NCI-H748 (cell line): ENCODE data around the gene CHD9.
"Not testable (repeated sequence)": the region's sequence is repeated elsewhere in the genome, so short reads cannot be mapped to it uniquely, and the experiment has no call there.

Experiments used
- DNase-seq: peaks from one replicate; lab custom pipeline; 2025; ENCODE audit not compliant: unreplicated experiment; lab: John Stamatoyannopoulos, UW

Gene CHD9

GRCh38 chr16:53048139-53048915 is 6.5 kb upstream of the CHD9 start:
- no peak for DNase-seq

GRCh38 chr16:53051255-53051654 is 3.5 kb upstream of the CHD9 start:
- DNase-seq = not testable (repeated sequence)

GRCh38 chr16:53052519-53053501 is 2.0 kb upstream of the CHD9 start, which contains the start of gene CHD9NB:
CHD9NB (minus strand) TSS chr16:53052897; CDS start chr16:53044158, 8,739 bp downstream.
- no peak for DNase-seq

GRCh38 chr16:53053967-53054669 is 673 bp upstream of the CHD9 start:
- peak; percentile 3 for DNase-seq

- DNase-seq = no peak
Observed at GRCh38 chr16:53055541-53056391, 975 bp downstream of the CHD9 start.

- no peak for DNase-seq
Observed at GRCh38 chr16:53056392-53056881, 1.6 kb downstream of the CHD9 start.

- DNase-seq = no peak
Observed at GRCh38 chr16:53057658-53058057, 2.9 kb downstream of the CHD9 start.

GRCh38 chr16:53058441-53058840 is 3.6 kb downstream of the CHD9 start:
- no peak for DNase-seq

- no peak for DNase-seq
Observed at GRCh38 chr16:53058882-53059281, 4.1 kb downstream of the CHD9 start.

- no peak for DNase-seq
Observed at GRCh38 chr16:53059672-53060071, 4.9 kb downstream of the CHD9 start.

GRCh38 chr16:53061256-53061655 is 6.5 kb downstream of the CHD9 start:
- DNase-seq = no peak

- no peak for DNase-seq
Observed at GRCh38 chr16:53061701-53062159, 6.9 kb downstream of the CHD9 start.

- DNase-seq = no peak
Observed at GRCh38 chr16:53064081-53064578, 9.3 kb downstream of the CHD9 start.

GRCh38 chr16:53065461-53066061 is 10.8 kb downstream of the CHD9 start:
- DNase-seq = no peak

GRCh38 chr16:53067675-53068074 is 12.9 kb downstream of the CHD9 start:
- DNase-seq = no peak

- no peak for DNase-seq
Observed at GRCh38 chr16:53068423-53068833, 13.6 kb downstream of the CHD9 start.

GRCh38 chr16:53069772-53070171 is 15.0 kb downstream of the CHD9 start:
- DNase-seq = no peak

GRCh38 chr16:53071748-53072301 is 17.0 kb downstream of the CHD9 start:
- peak; percentile 3 for DNase-seq

- DNase-seq = no peak
Observed at GRCh38 chr16:53073022-53073421, 18.2 kb downstream of the CHD9 start.
